Transverse colon (tissue), 4 donors: ENCODE measurements around the gene CEL.

Experiments
- EP300 ChIP-seq: sonication (generic); formaldehyde crosslinking; IDR thresholded peaks from one replicate; pipeline ENCODE4 v1.6.1; 2017; ENCODE audit warnings: antibody characterized with exemption, low read depth
- POLR2A ChIP-seq: fragments of 450-650 bp; IDR thresholded peaks from one replicate; pipeline ENCODE4 v1.6.1; 2016; ENCODE audit warnings: antibody characterized with exemption, mild to moderate bottlenecking, moderate library complexity
- POLR2AphosphoS5 ChIP-seq, 3 donors: sonication (generic); formaldehyde crosslinking; IDR thresholded peaks; one replicate each; pipeline ENCODE4 v1.6.1; 2016; ENCODE audit warnings: antibody characterized with exemption in 3 of 3
- TF ChIP-seq, protein P1 (sequence below), 5 experiments: fragments of 200-600 bp in 3 of 5; fragments of 450-650 bp in 2 of 5; sonication (generic) in 3 of 5; IDR thresholded peaks; 1 replicate in 2 of 5; 2 replicates in 3 of 5; pipeline ENCODE4 v1.5.1; 2016 to 2017; ENCODE audit warnings: antibody characterized with exemption in 5 of 5, inconsistent platforms in 3 of 5, mild to moderate bottlenecking in 2 of 5, moderate library complexity in 1 of 5

DNA sequence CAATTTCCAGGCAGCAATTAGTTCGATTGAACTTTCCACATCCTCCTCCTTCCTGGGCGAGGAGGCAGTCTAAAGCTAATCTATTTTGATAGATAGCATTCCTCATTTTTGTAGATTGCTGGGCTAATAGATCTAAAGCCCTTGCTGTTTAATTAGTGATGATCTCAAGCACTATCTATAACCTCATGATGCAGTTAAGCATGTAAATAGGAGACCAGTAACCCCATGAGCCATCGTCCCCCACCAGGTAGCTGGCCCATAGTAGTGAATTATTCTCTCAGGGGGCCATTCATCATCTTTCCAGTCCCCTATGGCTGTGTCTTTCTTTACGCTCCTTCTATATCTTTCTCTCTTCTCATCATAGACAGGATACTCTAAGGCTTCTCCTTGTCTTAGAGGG lies 14.9 kb downstream of the CEL start:
- TF ChIP-seq, protein P1, sequence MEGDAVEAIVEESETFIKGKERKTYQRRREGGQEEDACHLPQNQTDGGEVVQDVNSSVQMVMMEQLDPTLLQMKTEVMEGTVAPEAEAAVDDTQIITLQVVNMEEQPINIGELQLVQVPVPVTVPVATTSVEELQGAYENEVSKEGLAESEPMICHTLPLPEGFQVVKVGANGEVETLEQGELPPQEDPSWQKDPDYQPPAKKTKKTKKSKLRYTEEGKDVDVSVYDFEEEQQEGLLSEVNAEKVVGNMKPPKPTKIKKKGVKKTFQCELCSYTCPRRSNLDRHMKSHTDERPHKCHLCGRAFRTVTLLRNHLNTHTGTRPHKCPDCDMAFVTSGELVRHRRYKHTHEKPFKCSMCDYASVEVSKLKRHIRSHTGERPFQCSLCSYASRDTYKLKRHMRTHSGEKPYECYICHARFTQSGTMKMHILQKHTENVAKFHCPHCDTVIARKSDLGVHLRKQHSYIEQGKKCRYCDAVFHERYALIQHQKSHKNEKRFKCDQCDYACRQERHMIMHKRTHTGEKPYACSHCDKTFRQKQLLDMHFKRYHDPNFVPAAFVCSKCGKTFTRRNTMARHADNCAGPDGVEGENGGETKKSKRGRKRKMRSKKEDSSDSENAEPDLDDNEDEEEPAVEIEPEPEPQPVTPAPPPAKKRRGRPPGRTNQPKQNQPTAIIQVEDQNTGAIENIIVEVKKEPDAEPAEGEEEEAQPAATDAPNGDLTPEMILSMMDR (IDR thresholded peaks at IDR 0.05): no peak
- TF ChIP-seq EP300 (no peak), POLR2A (no peak), POLR2AphosphoS5 (IDR thresholded peaks at IDR 0.05) (no peak)
